ENCODE results near the gene TNNI2. TPM values are rescaled to one million over a fixed set of nuclear protein-coding genes. Genes with fewer than 3 reads are reported as not detected.
A peak's percentile ranks its signal among the peaks of the same experiment; 100 is the strongest.

Gene TNNI2
- total RNA-seq, 1 experiment from 2014 or later, result 7.8 TPM

GRCh38 chr11:1793081-1793480, 45.7 kb upstream of the TNNI2 start:
- DNase-seq, result no peak
- H3F3A ChIP-seq (ENCODE audit: insufficient read depth, low read depth), result no peaks in the 10 kb centered on the region
- H3K9me2 ChIP-seq (ENCODE audit: insufficient read depth), result no peaks in the 10 kb centered on the region
- H3K4me2 ChIP-seq, result no peak overlapping the region
- H3K36me3 ChIP-seq (ENCODE audit: low read depth), result no peaks in the 10 kb centered on the region
- H3K79me2 ChIP-seq (ENCODE audit: low read depth), result no peaks in the 10 kb centered on the region
- POLR2A ChIA-PET (ENCODE audit: unreplicated experiment), result interaction anchor here (0.6 to 0.7 kb wide), 2 partner anchors 16 to 156 kb away, joined by 5 to 36 read pairs; no protein-coding TSS in a partner anchor
- no peak overlapping the region for H2AFZ ChIP-seq
- H3K9me3 ChIP-seq (ENCODE audit: insufficient read depth, low read depth), result no peaks in the 10 kb centered on the region
- TF ChIP-seq, protein P1, sequence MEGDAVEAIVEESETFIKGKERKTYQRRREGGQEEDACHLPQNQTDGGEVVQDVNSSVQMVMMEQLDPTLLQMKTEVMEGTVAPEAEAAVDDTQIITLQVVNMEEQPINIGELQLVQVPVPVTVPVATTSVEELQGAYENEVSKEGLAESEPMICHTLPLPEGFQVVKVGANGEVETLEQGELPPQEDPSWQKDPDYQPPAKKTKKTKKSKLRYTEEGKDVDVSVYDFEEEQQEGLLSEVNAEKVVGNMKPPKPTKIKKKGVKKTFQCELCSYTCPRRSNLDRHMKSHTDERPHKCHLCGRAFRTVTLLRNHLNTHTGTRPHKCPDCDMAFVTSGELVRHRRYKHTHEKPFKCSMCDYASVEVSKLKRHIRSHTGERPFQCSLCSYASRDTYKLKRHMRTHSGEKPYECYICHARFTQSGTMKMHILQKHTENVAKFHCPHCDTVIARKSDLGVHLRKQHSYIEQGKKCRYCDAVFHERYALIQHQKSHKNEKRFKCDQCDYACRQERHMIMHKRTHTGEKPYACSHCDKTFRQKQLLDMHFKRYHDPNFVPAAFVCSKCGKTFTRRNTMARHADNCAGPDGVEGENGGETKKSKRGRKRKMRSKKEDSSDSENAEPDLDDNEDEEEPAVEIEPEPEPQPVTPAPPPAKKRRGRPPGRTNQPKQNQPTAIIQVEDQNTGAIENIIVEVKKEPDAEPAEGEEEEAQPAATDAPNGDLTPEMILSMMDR (conservative IDR thresholded peaks at IDR 0.05), result no peak
- TF ChIP-seq EZH2 (IDR thresholded peaks at IDR 0.05; ENCODE audit: low read depth), result no peak
- no TSS peak for BruUV-seq (replicated peaks)
- CTCF ChIA-PET, result no interaction called here
- H4K20me1 ChIP-seq (ENCODE audit: insufficient read depth), result no peaks in the 10 kb centered on the region
- H3K4me1 ChIP-seq (replicated peaks; ENCODE audit: insufficient read depth), result peaks cover 8% of the 10 kb centered on the region; the same call in 1 of the 2 replicates
- intact Hi-C loops (cut with micrococcal nuclease; ENCODE audit: unreplicated experiment), result no loop called here
- H3K27ac ChIP-seq, result no peak overlapping the region
- no peak overlapping the region for H3K4me3 ChIP-seq
- H3K27me3 ChIP-seq (ENCODE audit: insufficient read depth, low read depth), result no peaks in the 10 kb centered on the region

- intact Hi-C loops (cut with micrococcal nuclease; ENCODE audit: unreplicated experiment), result loop anchor here (1.0 kb wide), 1 partner anchor 34 kb away; no protein-coding TSS in a partner anchor
- POLR2A ChIA-PET (ENCODE audit: unreplicated experiment), result no interaction called here
- Histone ChIP-seq H3K9me2 (ENCODE audit: insufficient read depth) (no peaks in the 10 kb centered on the region), H3K4me2 (peak overlapping the region; percentile 19; the same call in 1 of the 2 replicates), H3F3A (ENCODE audit: insufficient read depth, low read depth) (no peaks in the 10 kb centered on the region), H3K79me2 (ENCODE audit: low read depth) (no peaks in the 10 kb centered on the region), H3K4me3 (no peak overlapping the region), H3K27ac (no peak overlapping the region), H4K20me1 (ENCODE audit: insufficient read depth) (no peaks in the 10 kb centered on the region), H3K4me1 (replicated peaks; ENCODE audit: insufficient read depth) (peaks cover 8% of the 10 kb centered on the region; the same call in 1 of the 2 replicates), H2AFZ (no peak overlapping the region), H3K36me3 (ENCODE audit: low read depth) (no peaks in the 10 kb centered on the region), H3K27me3 (ENCODE audit: insufficient read depth, low read depth) (no peaks in the 10 kb centered on the region), H3K9me3 (ENCODE audit: insufficient read depth, low read depth) (no peaks in the 10 kb centered on the region)
- no TSS peak for BruUV-seq (replicated peaks)
- CTCF ChIA-PET, result interaction anchor here (0.9 kb wide), 1 partner anchor 37 kb away, joined by 4 read pairs; no protein-coding TSS in a partner anchor
- peak; percentile 34 to 44 for DNase-seq
- TF ChIP-seq, protein P1 (conservative IDR thresholded peaks at IDR 0.05), result peak; percentile 27; the same call in 1 of the 2 replicates
- TF ChIP-seq EZH2 (IDR thresholded peaks at IDR 0.05; ENCODE audit: low read depth), result no peak
These were observed 42.3 kb upstream of the TNNI2 start for GRCh38 chr11:1796413-1797011.

- no TSS peak for BruUV-seq (replicated peaks)
- DNase-seq, result no peak
- no peak for TF ChIP-seq EZH2 (IDR thresholded peaks at IDR 0.05; ENCODE audit: low read depth)
- TF ChIP-seq, protein P1 (conservative IDR thresholded peaks at IDR 0.05), result no peak
- Histone ChIP-seq H3F3A (ENCODE audit: insufficient read depth, low read depth) (no peaks in the 10 kb centered on the region), H3K79me2 (ENCODE audit: low read depth) (no peaks in the 10 kb centered on the region), H3K9me3 (ENCODE audit: insufficient read depth, low read depth) (no peaks in the 10 kb centered on the region), H3K9me2 (ENCODE audit: insufficient read depth) (no peaks in the 10 kb centered on the region), H3K27me3 (ENCODE audit: insufficient read depth, low read depth) (no peaks in the 10 kb centered on the region), H3K36me3 (ENCODE audit: low read depth) (no peaks in the 10 kb centered on the region), H3K27ac (no peak overlapping the region), H2AFZ (no peak overlapping the region), H4K20me1 (ENCODE audit: insufficient read depth) (no peaks in the 10 kb centered on the region), H3K4me2 (no peak overlapping the region), H3K4me1 (replicated peaks; ENCODE audit: insufficient read depth) (peaks cover 8% of the 10 kb centered on the region; the same call in 1 of the 2 replicates), H3K4me3 (no peak overlapping the region)
- POLR2A ChIA-PET (ENCODE audit: unreplicated experiment), result no interaction called here
- CTCF ChIA-PET, result no interaction called here
- intact Hi-C loops (cut with micrococcal nuclease; ENCODE audit: unreplicated experiment), result no loop called here
These were observed 41.2 kb upstream of the TNNI2 start for GRCh38 chr11:1797391-1798125.

All from PC-9 (cell line).